HG02943 (cell line): ENCODE data around the gene PLXNA4.

Experiments
- ATAC-seq: cut with Tn5 transposase; IDR thresholded peaks from one replicate; pipeline ENCODE4 v1.9.1; 2021; ENCODE audit warnings: mild to moderate bottlenecking, low read depth, moderate library complexity; ENCODE audit not compliant: unreplicated experiment

PLXNA4 gene

GRCh38 chr7:132450696-132451095 lies 125.6 kb downstream of the PLXNA4 start:
- ATAC-seq, result no peak

- ATAC-seq, result no peak
Measured at GRCh38 chr7:132450188-132450587, 126.1 kb downstream of the PLXNA4 start.

- no peak for ATAC-seq
Measured at GRCh38 chr7:132446666-132447278, 129.5 kb downstream of the PLXNA4 start.

GRCh38 chr7:132446260-132446659 lies 130.0 kb downstream of the PLXNA4 start:
- no peak for ATAC-seq

- ATAC-seq, result no peak
Measured at GRCh38 chr7:132443761-132444520, 132.3 kb downstream of the PLXNA4 start.

DNA sequence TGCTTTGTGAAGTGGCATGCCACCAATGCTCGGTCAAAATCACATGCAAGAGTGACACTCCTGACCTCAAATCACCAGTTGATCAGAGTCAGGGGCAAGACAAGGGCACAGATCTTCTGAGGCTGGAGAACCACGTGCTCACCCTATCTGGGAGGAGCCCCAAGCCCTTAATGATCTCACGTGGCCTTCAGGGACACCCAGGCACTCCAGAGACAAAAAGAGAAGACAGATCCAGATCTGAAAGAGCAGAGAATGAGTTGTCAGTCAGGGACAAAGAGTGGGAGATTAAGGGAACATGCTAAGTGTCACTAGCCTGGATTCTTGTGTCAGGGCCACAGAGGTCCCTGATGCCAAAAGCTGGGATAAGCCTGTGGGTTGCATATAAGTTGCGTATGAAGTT lies 134.3 kb downstream of the PLXNA4 start:
- ATAC-seq, result no peak

DNA sequence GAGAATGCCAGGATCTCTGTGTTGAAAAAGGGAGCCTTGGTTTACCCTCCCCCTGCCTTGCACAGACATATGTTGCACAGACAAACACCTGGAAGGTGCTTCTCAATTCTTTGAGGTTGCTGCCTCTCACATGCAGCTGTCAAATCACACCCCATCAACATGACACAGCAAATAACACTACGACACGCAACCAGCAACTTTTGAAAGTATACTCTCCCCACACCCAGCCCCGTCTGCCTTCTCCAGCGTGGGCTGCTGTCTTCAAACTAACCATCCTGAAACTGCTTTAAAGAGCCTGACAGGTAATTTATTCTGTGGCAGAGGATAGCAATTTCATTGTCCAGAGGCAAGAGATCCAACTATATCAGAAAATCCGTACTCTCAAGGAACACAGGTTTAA lies 136.1 kb downstream of the PLXNA4 start:
- no peak for ATAC-seq

- no peak for ATAC-seq
Measured at GRCh38 chr7:132438926-132439325, 137.3 kb downstream of the PLXNA4 start.

GRCh38 chr7:132437730-132438129 lies 138.5 kb downstream of the PLXNA4 start:
- ATAC-seq, result no peak

- ATAC-seq, result no peak
Measured at GRCh38 chr7:132436121-132436520, 140.1 kb downstream of the PLXNA4 start.

DNA sequence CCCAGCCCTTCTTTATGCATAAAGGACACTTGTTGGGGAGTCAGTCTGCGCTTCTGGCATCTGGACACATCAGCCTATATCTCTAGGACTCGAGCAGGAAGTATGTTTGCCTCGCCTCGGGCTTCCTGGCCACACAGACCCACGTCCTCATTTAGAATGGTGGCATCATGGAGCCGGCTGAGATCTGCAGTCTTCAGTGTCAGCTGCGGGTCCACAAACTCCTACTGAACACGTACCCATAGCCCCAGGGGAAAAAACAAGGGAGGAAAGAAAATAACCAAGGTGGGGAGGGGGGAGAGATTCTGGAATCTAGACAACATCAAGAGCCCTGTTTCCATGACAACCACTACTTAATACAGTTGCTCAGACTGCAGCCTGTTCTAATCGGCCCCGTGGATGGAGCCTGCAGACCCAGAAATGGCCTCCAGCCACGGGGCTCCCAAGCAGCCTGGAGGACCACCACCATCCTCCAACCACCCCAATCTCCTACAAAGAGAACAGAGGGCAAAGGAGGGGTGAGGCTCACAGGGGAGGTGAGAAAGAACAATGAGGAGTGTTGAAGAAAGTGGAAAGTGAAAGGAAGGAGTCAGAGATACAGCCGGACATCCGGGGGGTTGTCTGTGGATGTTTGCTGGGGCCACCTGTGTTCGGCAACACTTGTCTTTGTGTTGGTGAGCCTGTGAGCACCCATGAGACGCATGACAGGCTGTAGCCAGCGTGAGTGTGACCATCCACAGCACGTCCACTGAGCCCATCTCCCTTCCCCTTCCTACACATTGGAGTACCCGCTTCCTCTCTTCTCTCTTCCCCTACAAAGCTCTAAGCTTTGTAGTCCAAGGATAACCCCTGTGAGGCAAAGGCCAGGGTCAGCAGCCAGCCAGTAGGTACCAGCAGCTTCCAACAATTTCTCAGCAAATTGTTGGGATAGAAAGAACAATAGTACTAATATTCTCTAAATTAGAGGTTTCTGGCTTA lies 141.0 kb downstream of the PLXNA4 start:
- no peak for ATAC-seq

DNA sequence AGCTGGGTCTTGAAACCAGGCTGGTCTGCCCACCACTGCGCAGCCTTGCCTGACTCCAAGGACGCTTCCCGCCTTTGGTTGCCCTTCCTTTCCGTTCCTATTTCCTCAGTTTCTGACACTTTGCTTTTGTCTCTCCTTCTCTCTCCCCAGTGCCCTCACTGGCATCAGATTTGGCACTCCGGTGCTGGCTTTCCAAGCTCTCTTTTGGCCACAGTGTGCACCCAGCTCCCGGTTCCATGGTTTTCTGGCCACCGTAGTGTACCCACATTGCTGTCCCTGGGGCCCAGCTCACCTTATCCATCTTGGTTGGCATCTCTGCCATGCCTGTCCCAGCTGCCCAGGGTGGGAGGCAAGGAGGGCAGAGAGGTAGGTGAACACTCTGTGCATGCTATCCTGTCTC lies 142.2 kb downstream of the PLXNA4 start:
- no peak for ATAC-seq

DNA sequence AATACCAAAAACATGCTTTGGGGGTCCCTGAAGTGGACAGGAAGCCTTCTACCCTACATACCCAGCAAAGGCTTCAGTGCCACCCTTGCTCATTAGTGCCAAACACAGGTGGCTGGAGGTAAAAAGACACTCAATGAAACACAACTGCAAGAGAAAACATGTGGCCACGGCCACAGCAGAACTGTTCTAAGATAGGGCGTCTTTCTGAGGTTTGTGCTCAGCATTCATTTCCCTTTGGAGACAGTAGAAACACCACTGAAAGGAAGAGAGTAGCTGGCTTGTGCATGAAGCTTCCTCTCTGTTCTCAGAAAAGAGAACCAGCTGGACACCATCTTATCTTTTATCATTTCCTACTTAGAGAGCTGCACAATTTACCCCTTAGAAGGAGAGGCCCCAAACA lies 143.0 kb downstream of the PLXNA4 start:
- ATAC-seq, result no peak

- no peak for ATAC-seq
Measured at GRCh38 chr7:132430861-132431822, 145.1 kb downstream of the PLXNA4 start.

GRCh38 chr7:132430041-132430855 lies 146.0 kb downstream of the PLXNA4 start:
- no peak for ATAC-seq

DNA sequence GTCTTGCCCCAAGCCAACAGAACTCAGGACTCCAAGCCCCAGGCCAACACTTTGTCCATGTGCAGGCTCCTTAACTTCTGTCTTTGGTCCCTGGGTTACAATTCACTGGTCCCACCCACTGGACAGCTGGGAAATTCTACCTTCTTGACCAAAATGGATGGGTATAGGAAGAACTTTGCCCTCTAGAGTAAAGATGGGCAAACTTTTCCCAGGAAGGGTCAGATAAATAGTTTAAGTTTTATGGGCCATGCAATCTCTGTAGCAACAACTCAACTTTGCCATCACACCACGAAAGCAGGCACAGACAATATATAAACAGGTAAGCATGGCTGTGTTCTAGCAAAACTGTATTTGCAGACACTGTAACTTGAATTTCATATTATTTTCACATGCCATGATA lies 147.1 kb downstream of the PLXNA4 start:
- no peak for ATAC-seq

- no peak for ATAC-seq
Measured at GRCh38 chr7:132428247-132428919, 147.9 kb downstream of the PLXNA4 start.

DNA sequence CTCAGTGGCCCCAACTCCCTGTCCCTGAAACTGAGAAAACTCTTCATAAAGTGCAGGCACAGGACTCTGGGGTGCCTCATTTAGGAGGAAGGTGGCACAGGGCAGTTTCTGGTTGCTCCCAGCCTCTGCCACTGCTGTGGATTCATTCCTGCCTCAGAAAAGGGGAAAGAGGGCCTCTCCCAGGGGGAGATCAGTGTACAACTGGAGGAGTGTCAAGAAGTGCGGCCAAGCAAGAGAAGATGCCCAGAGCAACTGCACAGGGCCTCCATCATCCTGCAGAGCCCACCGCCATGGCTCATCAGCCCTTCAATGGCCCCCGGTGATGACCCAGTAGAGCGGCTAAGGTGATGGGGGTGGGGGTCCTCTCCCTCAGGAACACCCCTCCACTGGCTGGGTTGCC lies 150.3 kb downstream of the PLXNA4 start:
- ATAC-seq, result no peak
